ENCODE data around the gene SAMD14. TPM values are rescaled to one million over a fixed set of nuclear protein-coding genes. Genes with fewer than 3 reads are reported as not detected.

The SAMD14 gene
- total and polyA plus RNA-seq, 2 donors: 0.42 to 0.62 TPM

DNA sequence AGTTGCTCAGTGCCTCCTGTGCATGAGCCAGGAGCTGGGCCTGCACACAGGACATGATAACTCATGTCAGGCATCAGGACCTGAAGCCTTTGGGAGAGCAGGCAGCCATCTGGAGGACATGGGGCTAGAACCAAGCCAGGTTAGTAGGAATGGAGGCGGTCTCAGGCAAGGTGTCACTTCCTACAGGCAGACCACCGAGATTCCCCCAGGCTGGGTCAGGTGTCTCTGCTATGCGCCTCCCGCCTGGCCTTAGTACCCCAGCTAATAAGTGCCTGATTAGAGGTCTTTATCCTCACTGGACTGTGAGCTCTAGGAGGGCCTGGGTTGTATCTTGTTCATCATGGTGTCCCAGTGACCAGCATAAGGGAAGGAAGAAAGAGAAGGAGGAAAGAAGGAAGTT, 15.6 kb downstream of the SAMD14 start:
- Histone ChIP-seq H3K4me1 (ENCODE audit: control insufficient read depth in 2 of 2, insufficient read depth in 2 of 2, low read length in 2 of 2) (peaks cover 2 to 4% of the 10 kb centered on the region in 2 donors), H3K27me3 (ENCODE audit: control insufficient read depth in 2 of 2, insufficient read depth in 1 of 2, low read length in 1 of 2) (peaks cover 24 to 49% of the 10 kb centered on the region in 2 donors), H3K9me3 (ENCODE audit: control insufficient read depth in 2 of 2, insufficient read depth in 1 of 2, low read length in 1 of 2) (peaks cover 0 to 1% of the 10 kb centered on the region in 2 donors), H3K4me3 (ENCODE audit: low read length in 2 of 2) (no peak overlapping the region), H3K27ac (ENCODE audit: low read depth in 1 of 2, low read length in 1 of 2) (no peak overlapping the region), H3K36me3 (ENCODE audit: control insufficient read depth in 2 of 2, insufficient read depth in 2 of 2, low read length in 1 of 2) (peaks cover 6 to 16% of the 10 kb centered on the region in 2 donors)
- no peak for DNase-seq (ENCODE audit: low read depth in 6 of 9, low spot score in 9 of 9)
- 89% methylated on average over 4 of the region's 4 CpGs for WGBS

DNA sequence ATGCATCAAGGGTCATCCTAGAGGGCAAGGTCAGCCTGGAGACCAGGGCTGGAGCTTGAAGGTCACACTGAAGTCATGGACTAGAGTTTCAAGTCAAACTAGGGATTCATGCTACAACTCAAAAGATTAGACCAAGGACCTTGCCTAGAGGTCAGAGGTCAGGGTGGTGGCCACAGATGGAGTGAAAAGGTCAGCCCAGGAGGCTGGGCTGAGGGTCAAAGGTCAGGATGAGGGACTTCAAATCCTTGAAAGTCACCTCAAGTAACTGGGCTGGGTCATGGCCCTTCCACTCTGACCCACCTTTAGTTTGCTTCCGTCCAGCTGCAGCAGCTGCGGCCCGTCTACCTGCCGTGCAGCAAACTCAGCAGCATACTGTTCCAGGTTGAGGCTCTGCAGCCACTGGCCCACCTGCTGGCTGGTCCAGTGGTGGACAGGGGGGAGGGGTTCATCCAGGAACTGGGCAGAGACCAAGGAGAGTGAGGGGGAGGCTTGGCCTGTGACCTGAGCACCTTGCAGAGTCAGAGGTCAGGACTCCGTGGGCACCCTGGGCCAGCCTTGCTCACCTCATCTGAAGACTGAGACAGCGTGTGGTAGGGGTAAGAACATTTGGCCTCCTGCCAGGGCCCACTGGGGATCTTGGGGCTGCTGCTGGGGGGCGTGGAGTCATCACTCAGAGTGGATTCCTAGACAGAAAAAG, 16.2 kb downstream of the SAMD14 start:
- no peak overlapping the region for H3K4me3 ChIP-seq (ENCODE audit: low read length in 2 of 2)
- H3K27me3 ChIP-seq (ENCODE audit: control insufficient read depth in 2 of 2, insufficient read depth in 1 of 2, low read length in 1 of 2): peaks cover 18 to 42% of the 10 kb centered on the region in 2 donors
- 92% methylated on average over 7 of the region's 7 CpGs for WGBS
- peaks cover 10 to 22% of the 10 kb centered on the region in 2 donors for H3K36me3 ChIP-seq (ENCODE audit: control insufficient read depth in 2 of 2, insufficient read depth in 2 of 2, low read length in 1 of 2)
- peaks cover 0 to 1% of the 10 kb centered on the region in 2 donors for H3K9me3 ChIP-seq (ENCODE audit: control insufficient read depth in 2 of 2, insufficient read depth in 1 of 2, low read length in 1 of 2)
- no peak overlapping the region for H3K27ac ChIP-seq (ENCODE audit: low read depth in 1 of 2, low read length in 1 of 2)
- peaks cover 2 to 4% of the 10 kb centered on the region in 2 donors for H3K4me1 ChIP-seq (ENCODE audit: control insufficient read depth in 2 of 2, insufficient read depth in 2 of 2, low read length in 2 of 2)
- DNase-seq (ENCODE audit: low read depth in 6 of 9, low spot score in 9 of 9): no peak

DNA sequence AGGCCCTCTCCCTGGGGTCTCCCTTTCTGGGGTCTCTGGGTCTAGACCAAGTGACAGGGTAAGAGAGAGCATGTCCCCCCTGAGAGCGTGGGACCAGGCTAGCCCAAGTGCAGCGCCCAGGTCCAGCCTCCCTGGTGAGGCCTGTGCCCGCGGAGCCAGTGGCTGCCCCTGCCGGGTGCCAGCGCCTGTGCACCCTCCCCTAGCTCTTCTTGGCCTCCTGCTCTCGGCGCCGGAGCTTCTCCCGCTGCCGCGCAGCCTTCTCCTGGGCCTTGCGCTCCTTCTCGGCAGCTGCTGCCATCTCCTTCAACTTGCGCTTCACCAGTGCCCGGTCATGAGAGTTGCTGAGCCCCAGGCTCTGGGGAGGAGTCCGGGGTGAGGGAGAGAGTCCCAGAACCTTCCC, 17.3 kb downstream of the SAMD14 start:
- H3K4me1 ChIP-seq (ENCODE audit: control insufficient read depth in 2 of 2, insufficient read depth in 2 of 2, low read length in 2 of 2): peaks cover 2 to 3% of the 10 kb centered on the region in 2 donors
- WGBS: 97% methylated on average over 17 of the region's 17 CpGs
- H3K4me3 ChIP-seq (ENCODE audit: low read length in 2 of 2): no peak overlapping the region
- peaks cover 15 to 32% of the 10 kb centered on the region in 2 donors for H3K27me3 ChIP-seq (ENCODE audit: control insufficient read depth in 2 of 2, insufficient read depth in 1 of 2, low read length in 1 of 2)
- no peak overlapping the region for H3K27ac ChIP-seq (ENCODE audit: low read depth in 1 of 2, low read length in 1 of 2)
- H3K36me3 ChIP-seq (ENCODE audit: control insufficient read depth in 2 of 2, insufficient read depth in 2 of 2, low read length in 1 of 2): peaks cover 19 to 33% of the 10 kb centered on the region in 2 donors
- no peak for DNase-seq (ENCODE audit: low read depth in 6 of 9, low spot score in 9 of 9)
- peaks cover 0 to 1% of the 10 kb centered on the region in 2 donors for H3K9me3 ChIP-seq (ENCODE audit: control insufficient read depth in 2 of 2, insufficient read depth in 1 of 2, low read length in 1 of 2)

DNA sequence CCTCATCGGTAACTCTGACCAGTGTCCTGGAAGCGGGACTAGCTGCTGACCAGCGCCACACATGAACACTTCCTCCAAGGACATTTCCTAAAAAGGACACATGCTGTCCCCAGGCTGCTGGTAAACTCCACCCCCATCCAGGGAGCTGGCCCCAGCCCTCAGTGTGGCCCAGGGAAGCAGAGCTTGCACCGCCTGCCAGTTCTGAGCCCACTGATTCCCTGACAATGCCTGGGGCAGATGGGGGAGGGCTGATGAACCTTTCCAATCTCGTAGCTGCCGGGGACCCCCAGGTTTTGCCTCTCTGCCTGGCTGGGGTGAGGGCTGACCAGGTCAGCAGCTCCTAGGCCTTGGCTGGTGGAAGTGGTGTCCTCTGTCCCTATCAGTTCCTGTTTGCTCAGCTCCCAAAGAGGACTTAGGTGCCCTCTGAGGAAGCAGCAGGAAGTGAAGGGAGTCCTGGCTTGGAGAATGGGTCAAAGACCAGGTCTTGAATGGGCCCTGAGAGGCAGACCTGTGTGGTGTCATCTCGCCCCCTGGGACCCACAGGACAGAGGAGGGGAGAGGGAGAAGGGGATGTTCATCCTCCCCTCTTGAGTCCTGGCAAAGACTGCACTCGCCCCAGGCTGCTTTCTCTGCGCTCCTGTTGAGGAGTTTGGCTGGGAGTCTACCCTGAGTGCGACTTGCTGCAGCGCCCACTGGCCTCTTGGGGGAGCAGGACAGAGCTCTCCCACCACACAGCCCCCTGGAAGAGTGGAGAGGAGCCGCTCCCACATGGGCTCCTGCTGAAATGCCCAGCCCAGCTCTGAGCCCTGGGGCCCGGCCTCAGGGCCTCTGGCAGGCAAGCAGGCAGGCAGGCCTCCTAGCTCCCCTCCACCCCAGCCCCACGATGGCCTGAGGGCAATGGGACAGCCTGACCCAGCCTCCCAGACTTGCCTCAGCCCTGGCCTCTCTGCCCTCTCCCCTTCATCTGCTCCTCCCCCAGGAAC, 18.0 kb downstream of the SAMD14 start:
- DNase-seq (ENCODE audit: low read depth in 6 of 9, low spot score in 9 of 9): no peak
- 92% methylated on average over 14 of the region's 14 CpGs for WGBS
- Histone ChIP-seq H3K4me1 (ENCODE audit: control insufficient read depth in 2 of 2, insufficient read depth in 2 of 2, low read length in 2 of 2) (peaks cover 0 to 2% of the 10 kb centered on the region in 2 donors), H3K36me3 (ENCODE audit: control insufficient read depth in 2 of 2, insufficient read depth in 2 of 2, low read length in 1 of 2) (peaks cover 21 to 40% of the 10 kb centered on the region in 2 donors), H3K4me3 (ENCODE audit: low read length in 2 of 2) (no peak overlapping the region), H3K27ac (ENCODE audit: low read depth in 1 of 2, low read length in 1 of 2) (no peak overlapping the region), H3K9me3 (ENCODE audit: control insufficient read depth in 2 of 2, insufficient read depth in 1 of 2, low read length in 1 of 2) (no peaks in the 10 kb centered on the region), H3K27me3 (ENCODE audit: control insufficient read depth in 2 of 2, insufficient read depth in 1 of 2, low read length in 1 of 2) (peaks cover 8 to 25% of the 10 kb centered on the region in 2 donors)

DNA sequence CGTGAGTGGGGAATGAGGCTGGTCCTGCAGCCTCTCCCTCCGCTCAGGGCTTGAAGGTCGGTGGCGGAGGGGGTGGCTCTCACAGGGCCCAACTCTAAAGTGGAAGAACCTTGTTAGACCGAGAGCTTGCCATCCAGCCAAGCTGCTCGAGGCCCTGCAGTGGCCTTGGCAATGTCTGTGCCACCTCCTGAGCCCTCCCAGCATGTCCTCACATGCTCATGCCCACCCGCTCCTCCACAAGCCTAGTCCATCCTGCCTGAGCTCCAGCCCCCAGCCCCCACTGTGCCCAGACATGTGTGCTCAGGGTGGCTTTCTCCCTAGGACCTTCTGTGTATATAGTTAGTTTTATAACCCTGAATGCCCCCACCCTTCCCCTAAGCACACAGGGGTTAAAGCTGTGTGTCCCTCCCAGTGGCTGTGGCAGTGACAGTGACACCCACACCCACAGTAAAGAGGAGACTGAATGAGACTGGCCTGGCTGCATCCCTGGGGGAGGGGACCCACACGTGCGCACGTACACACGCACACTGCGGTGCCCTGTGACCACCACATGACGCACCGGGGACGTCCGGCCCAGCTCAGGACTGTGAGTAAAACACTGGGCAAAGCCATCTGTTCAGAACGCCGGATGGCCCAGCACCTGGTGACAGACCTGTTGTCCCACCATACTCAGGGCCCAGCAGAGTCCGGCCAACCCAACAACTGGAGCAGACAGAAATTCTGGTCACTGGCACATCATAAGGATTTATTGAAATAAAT, 19.2 kb downstream of the SAMD14 start:
- no peaks in the 10 kb centered on the region for H3K9me3 ChIP-seq (ENCODE audit: control insufficient read depth in 2 of 2, insufficient read depth in 1 of 2, low read length in 1 of 2)
- H3K27me3 ChIP-seq (ENCODE audit: control insufficient read depth in 2 of 2, insufficient read depth in 1 of 2, low read length in 1 of 2): peaks cover 2 to 15% of the 10 kb centered on the region in 2 donors
- H3K4me3 ChIP-seq (ENCODE audit: low read length in 2 of 2): no peak overlapping the region
- 97% methylated on average over 19 of the region's 19 CpGs for WGBS
- peaks cover 25 to 47% of the 10 kb centered on the region in 2 donors for H3K36me3 ChIP-seq (ENCODE audit: control insufficient read depth in 2 of 2, insufficient read depth in 2 of 2, low read length in 1 of 2)
- no peak overlapping the region for H3K27ac ChIP-seq (ENCODE audit: low read depth in 1 of 2, low read length in 1 of 2)
- H3K4me1 ChIP-seq (ENCODE audit: control insufficient read depth in 2 of 2, insufficient read depth in 2 of 2, low read length in 2 of 2): no peaks in the 10 kb centered on the region
- no peak for DNase-seq (ENCODE audit: low read depth in 6 of 9, low spot score in 9 of 9)

DNA sequence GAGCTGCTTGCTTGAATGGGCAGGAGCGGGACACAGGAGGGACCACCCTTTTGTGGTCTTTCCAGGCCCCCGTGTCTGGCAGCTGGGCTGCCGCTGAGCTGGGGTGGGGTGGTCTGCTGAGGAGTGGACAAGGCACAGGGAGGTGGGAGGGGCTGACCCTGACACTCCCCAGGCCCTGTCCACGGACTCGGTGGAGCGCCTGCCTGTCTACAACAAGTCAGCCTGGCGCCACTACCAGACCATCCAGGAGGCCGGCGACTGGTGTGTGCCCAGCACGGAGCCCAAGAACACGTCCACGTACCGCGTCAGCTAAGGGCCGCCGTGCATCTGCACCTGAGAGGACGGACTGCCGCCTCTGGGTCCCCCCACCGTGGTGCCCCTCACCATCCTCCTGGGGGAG, 20.2 kb downstream of the SAMD14 start:
- no peak overlapping the region for H3K4me3 ChIP-seq (ENCODE audit: low read length in 2 of 2)
- DNase-seq (ENCODE audit: low read depth in 6 of 9, low spot score in 9 of 9): no peak
- WGBS: 96% methylated on average over 19 of the region's 19 CpGs
- H3K4me1 ChIP-seq (ENCODE audit: control insufficient read depth in 2 of 2, insufficient read depth in 2 of 2, low read length in 2 of 2): no peaks in the 10 kb centered on the region
- peaks cover 0 to 6% of the 10 kb centered on the region in 2 donors for H3K27me3 ChIP-seq (ENCODE audit: control insufficient read depth in 2 of 2, insufficient read depth in 1 of 2, low read length in 1 of 2)
- no peak overlapping the region for H3K27ac ChIP-seq (ENCODE audit: low read depth in 1 of 2, low read length in 1 of 2)
- H3K36me3 ChIP-seq (ENCODE audit: control insufficient read depth in 2 of 2, insufficient read depth in 2 of 2, low read length in 1 of 2): peaks cover 25 to 50% of the 10 kb centered on the region in 2 donors
- H3K9me3 ChIP-seq (ENCODE audit: control insufficient read depth in 2 of 2, insufficient read depth in 1 of 2, low read length in 1 of 2): no peaks in the 10 kb centered on the region

DNA sequence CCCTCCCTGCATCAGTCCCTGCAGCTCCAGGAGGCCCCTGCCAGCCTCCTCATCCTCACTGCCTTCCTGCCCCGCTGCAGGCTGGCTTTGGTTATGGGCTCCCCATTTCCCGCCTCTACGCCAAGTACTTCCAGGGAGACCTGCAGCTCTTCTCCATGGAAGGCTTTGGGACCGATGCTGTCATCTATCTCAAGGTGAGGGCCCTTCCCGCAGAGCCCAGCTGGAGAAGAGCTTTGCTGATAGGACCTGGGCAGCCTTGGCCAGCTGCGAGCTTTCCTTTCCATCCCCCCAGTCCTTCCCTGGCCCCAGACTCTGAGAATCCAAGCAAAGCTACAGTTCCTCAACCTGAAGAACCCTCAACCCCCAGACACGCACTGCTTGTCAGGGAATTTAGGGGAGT, 20.8 kb downstream of the SAMD14 start:
- peaks cover 0 to 5% of the 10 kb centered on the region in 2 donors for H3K27me3 ChIP-seq (ENCODE audit: control insufficient read depth in 2 of 2, insufficient read depth in 1 of 2, low read length in 1 of 2)
- no peak overlapping the region for H3K27ac ChIP-seq (ENCODE audit: low read depth in 1 of 2, low read length in 1 of 2)
- no peak for DNase-seq (ENCODE audit: low read depth in 6 of 9, low spot score in 9 of 9)
- H3K9me3 ChIP-seq (ENCODE audit: control insufficient read depth in 2 of 2, insufficient read depth in 1 of 2, low read length in 1 of 2): no peaks in the 10 kb centered on the region
- no peaks in the 10 kb centered on the region for H3K4me1 ChIP-seq (ENCODE audit: control insufficient read depth in 2 of 2, insufficient read depth in 2 of 2, low read length in 2 of 2)
- 92% methylated on average over 7 of the region's 7 CpGs for WGBS
- peaks cover 25 to 50% of the 10 kb centered on the region in 2 donors for H3K36me3 ChIP-seq (ENCODE audit: control insufficient read depth in 2 of 2, insufficient read depth in 2 of 2, low read length in 1 of 2)
- H3K4me3 ChIP-seq (ENCODE audit: low read length in 2 of 2): no peak overlapping the region

DNA sequence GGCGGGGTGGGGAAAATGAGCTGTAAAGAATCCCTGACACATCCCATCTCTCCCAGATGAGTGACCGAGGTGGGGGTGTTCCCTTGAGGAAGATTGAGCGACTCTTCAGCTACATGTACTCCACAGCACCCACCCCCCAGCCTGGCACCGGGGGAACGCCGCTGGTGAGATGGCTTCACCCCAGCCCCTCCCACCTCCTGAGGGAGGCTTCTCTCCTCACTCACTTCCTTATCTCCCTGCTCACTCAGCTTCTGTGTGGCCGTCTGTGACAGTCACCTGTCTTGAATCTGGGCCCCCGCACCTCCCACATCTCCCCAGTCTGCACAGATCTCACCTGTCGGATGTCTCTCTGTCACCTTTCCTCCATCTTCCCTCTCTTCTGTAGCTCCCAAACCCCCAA, 21.4 kb downstream of the SAMD14 start:
- whole genome bisulfite sequencing: 96% methylated on average over 9 of the region's 9 CpGs
- H3K4me1 ChIP-seq (ENCODE audit: control insufficient read depth in 2 of 2, insufficient read depth in 2 of 2, low read length in 2 of 2): no peaks in the 10 kb centered on the region
- H3K36me3 ChIP-seq (ENCODE audit: control insufficient read depth in 2 of 2, insufficient read depth in 2 of 2, low read length in 1 of 2): peaks cover 25 to 55% of the 10 kb centered on the region in 2 donors
- no peaks in the 10 kb centered on the region for H3K27me3 ChIP-seq (ENCODE audit: control insufficient read depth in 2 of 2, insufficient read depth in 1 of 2, low read length in 1 of 2)
- DNase-seq (ENCODE audit: low read depth in 6 of 9, low spot score in 9 of 9): no peak
- no peaks in the 10 kb centered on the region for H3K9me3 ChIP-seq (ENCODE audit: control insufficient read depth in 2 of 2, insufficient read depth in 1 of 2, low read length in 1 of 2)
- H3K27ac ChIP-seq (ENCODE audit: low read depth in 1 of 2, low read length in 1 of 2): no peak overlapping the region
- H3K4me3 ChIP-seq (ENCODE audit: low read length in 2 of 2): no peak overlapping the region

Measured in thymus (tissue), 11 donors.